NCI-H524 (cell line): ENCODE measurements around the gene EHD2.
"Not testable (repeated sequence)": the region's sequence is repeated elsewhere in the genome, so short reads cannot be mapped to it uniquely, and the experiment has no call there.

Experiments used
- DNase-seq, 2 experiments: peaks; one replicate each; lab custom pipeline; 2025; lab: John Stamatoyannopoulos, UW

Gene EHD2

GRCh38 chr19:47768604-47769003 lies 55.4 kb downstream of the EHD2 start:
- DNase-seq: peak in 1 of 2 experiments; percentile 13

- no peak for DNase-seq
Measured at GRCh38 chr19:47769534-47769933, 56.3 kb downstream of the EHD2 start.

- DNase-seq: not testable (repeated sequence)
Measured at GRCh38 chr19:47771291-47771690, 58.1 kb downstream of the EHD2 start.

GRCh38 chr19:47776568-47776967 lies 63.3 kb downstream of the EHD2 start:
- DNase-seq: no peak

- DNase-seq: not testable (repeated sequence)
Measured at GRCh38 chr19:47777245-47778048, 64.2 kb downstream of the EHD2 start.

- DNase-seq: peak; percentile 58 to 86
Measured at GRCh38 chr19:47778049-47778953, 65.1 kb downstream of the EHD2 start, which contains the start of gene SELENOW. TSS of gene SELENOW (plus strand) at chr19:47778703. CDS start at chr19:47778786, 83 bp downstream.

GRCh38 chr19:47778954-47779351 lies 65.7 kb downstream of the EHD2 start:
- no peak for DNase-seq

- DNase-seq: no peak
Measured at GRCh38 chr19:47779524-47780214, 66.4 kb downstream of the EHD2 start.

GRCh38 chr19:47780215-47780551 lies 67.0 kb downstream of the EHD2 start:
- DNase-seq: no peak

- no peak for DNase-seq
Measured at GRCh38 chr19:47781590-47782262, 68.5 kb downstream of the EHD2 start.

GRCh38 chr19:47786566-47786965 lies 73.3 kb downstream of the EHD2 start:
- DNase-seq: peak; percentile 55 to 71

GRCh38 chr19:47787307-47787706 lies 74.1 kb downstream of the EHD2 start:
- DNase-seq: not testable (repeated sequence)

- not testable (repeated sequence) for DNase-seq
Measured at GRCh38 chr19:47789811-47790210, 76.6 kb downstream of the EHD2 start.

GRCh38 chr19:47790398-47790814 lies 77.2 kb downstream of the EHD2 start:
- peak; percentile 45 to 78 for DNase-seq

- DNase-seq: no peak
Measured at GRCh38 chr19:47792616-47793015, 79.4 kb downstream of the EHD2 start.
